Neural crest cell (in vitro differentiated cells): ENCODE results near the gene EPN3. TPM values are rescaled to one million over a fixed set of nuclear protein-coding genes. Genes with fewer than 3 reads are reported as not detected.

Experiments
- DNase-seq: peaks from one replicate; pipeline ENCODE4 v3.0.0; 2021; ENCODE audit warnings: low read depth, mixed read lengths, low spot score
- H3K27ac Mint-ChIP-seq: one replicate; pipeline ENCODE4 v1.8.0; 2021; ENCODE audit warnings: mild to moderate bottlenecking, mixed read lengths; ENCODE audit not compliant: unreplicated experiment
- H3K27me3 Mint-ChIP-seq: 2 replicates; pipeline ENCODE4 v1.8.0; 2021; ENCODE audit warnings: low read depth, mild to moderate bottlenecking, mixed read lengths
- H3K36me3 Mint-ChIP-seq: 2 replicates; pipeline ENCODE4 v1.8.0; 2021; ENCODE audit warnings: low read depth, mild to moderate bottlenecking, mixed read lengths
- H3K4me1 Mint-ChIP-seq: 2 replicates; pipeline ENCODE4 v1.8.0; 2021; ENCODE audit warnings: mixed read lengths
- H3K4me3 Mint-ChIP-seq: one replicate; pipeline ENCODE4 v1.8.0; 2021; ENCODE audit warnings: mild to moderate bottlenecking, mixed read lengths
- H3K9me3 Mint-ChIP-seq: 2 replicates; pipeline ENCODE4 v1.8.0; 2021; ENCODE audit warnings: mixed read lengths
- total RNA-seq: library from RNA; stranded (reverse); gene quantifications from 2 replicates; pipeline ENCODE4 v1.2.1, GENCODE V29; 2021
- TF ChIP-seq, protein P1 (sequence below): fragments of 200-600 bp; sonication (generic); conservative IDR thresholded peaks from 2 replicates; pipeline ENCODE4 v1.5.0; 2021; ENCODE audit warnings: antibody characterized with exemption, mild to moderate bottlenecking

The EPN3 gene
- total RNA-seq, 1 donor from 2014 or later, result not detected

DNA sequence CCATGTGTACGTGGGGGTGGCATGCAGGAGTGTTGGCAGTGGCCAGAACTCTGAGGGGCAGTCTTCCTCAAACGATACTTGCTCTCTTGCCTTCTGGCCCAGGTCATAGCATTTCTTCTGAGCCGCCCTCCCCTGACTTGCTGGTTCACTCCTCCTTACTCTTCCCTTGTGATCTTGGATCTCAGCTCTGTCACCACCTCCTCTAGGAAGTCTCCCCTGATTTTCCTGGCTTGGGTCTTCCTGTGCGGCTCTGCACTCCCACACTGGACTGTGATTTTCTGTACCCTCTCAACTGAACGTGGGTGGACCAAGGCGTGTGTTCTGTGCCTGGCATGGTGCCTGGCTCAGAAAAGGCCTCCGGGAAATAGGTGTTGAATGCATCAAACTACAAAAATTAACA, 2.9 kb downstream of the EPN3 start:
- Mint-ChIP-seq H3K4me3 (no peak overlapping the region), H3K9me3 (no peaks in the 10 kb centered on the region), H3K27me3 (peaks cover 58% of the 10 kb centered on the region), H3K36me3 (no peaks in the 10 kb centered on the region), H3K4me1 (peaks cover 20% of the 10 kb centered on the region), H3K27ac (no peak overlapping the region)
- DNase-seq, result no peak
- TF ChIP-seq, protein P1, sequence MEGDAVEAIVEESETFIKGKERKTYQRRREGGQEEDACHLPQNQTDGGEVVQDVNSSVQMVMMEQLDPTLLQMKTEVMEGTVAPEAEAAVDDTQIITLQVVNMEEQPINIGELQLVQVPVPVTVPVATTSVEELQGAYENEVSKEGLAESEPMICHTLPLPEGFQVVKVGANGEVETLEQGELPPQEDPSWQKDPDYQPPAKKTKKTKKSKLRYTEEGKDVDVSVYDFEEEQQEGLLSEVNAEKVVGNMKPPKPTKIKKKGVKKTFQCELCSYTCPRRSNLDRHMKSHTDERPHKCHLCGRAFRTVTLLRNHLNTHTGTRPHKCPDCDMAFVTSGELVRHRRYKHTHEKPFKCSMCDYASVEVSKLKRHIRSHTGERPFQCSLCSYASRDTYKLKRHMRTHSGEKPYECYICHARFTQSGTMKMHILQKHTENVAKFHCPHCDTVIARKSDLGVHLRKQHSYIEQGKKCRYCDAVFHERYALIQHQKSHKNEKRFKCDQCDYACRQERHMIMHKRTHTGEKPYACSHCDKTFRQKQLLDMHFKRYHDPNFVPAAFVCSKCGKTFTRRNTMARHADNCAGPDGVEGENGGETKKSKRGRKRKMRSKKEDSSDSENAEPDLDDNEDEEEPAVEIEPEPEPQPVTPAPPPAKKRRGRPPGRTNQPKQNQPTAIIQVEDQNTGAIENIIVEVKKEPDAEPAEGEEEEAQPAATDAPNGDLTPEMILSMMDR, result no peak

DNA sequence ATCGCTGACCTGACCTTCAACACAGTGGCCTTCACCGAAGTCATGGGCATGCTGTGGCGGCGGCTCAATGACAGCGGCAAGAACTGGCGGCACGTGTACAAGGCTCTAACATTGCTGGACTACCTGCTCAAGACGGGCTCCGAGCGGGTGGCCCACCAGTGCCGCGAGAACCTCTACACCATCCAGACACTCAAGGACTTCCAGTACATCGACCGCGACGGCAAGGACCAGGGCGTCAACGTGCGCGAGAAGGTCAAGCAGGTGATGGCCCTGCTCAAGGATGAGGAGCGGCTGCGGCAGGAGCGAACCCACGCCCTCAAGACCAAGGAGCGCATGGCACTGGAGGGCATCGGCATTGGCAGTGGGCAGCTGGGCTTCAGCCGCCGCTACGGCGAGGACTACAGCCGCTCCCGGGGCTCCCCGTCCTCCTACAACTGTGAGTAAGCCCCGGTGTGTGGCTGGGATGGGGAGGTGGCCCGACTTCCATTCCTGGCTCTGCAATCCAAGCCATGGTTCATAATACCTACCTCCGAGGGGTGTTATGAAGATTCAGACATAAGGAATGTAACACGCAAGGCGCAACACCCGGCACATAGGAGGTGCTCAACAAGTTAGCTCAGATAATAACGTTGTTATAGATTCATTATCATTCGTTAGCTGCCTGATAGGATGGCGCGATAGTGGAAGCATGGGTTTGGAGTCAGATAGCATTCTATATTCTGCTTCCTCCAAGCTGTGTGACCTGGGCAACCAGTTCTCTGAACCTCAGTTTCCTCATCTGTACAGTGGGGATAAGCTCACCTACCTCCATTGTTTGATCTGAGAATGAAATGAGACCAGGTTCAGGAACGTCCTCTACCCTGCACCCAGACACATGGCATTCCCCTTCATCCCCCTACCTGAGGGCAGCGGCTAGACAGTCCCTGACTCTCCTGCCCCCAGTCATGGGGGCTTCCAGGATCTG, 4.4 kb downstream of the EPN3 start:
- Mint-ChIP-seq H3K4me1 (peaks cover 24% of the 10 kb centered on the region), H3K4me3 (no peak overlapping the region), H3K36me3 (no peaks in the 10 kb centered on the region), H3K9me3 (no peaks in the 10 kb centered on the region), H3K27ac (no peak overlapping the region), H3K27me3 (peaks cover 42% of the 10 kb centered on the region)
- DNase-seq, result no peak
- TF ChIP-seq, protein P1, result no peak

DNA sequence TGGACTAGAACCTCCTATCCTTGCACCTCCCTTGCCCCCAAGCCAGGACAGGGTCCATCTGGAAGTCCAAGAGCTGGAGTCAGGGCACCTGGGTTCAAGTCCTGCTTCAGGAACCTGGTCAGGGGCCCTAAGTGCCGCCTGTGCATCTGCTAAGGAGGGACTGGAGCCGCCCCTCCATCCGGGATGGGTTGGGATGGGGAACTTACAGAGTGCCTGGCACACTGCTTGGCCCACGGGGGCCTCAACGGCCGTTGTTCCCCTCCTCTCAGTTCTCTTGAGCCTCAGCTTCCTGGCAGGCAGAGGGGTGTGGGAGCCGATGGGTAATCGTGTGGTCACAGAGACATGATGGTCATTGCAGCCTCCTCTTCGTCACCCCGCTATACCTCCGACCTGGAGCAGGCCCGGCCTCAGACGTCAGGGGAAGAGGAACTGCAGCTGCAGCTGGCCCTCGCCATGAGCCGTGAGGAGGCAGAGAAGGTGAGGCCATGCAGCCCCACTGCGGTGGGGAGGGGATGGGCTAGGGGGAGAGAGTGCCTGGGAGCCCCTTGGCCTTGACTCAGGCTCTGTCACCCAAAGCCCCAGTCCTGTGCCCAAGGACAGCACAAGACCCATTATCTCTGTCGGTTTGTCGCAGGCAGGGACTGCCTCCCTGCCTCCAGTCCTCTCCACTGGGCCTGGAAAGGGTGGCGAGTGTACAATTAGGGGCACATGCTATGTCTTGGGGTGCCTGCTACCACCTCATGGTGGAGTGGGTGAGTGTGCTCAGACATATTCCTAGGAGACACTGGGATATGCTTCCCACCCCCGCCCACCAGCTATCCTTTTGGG, 5.4 kb downstream of the EPN3 start:
- peaks cover 33% of the 10 kb centered on the region for H3K27me3 Mint-ChIP-seq
- H3K9me3 Mint-ChIP-seq, result no peaks in the 10 kb centered on the region
- no peak for DNase-seq
- peaks cover 32% of the 10 kb centered on the region for H3K4me1 Mint-ChIP-seq
- no peaks in the 10 kb centered on the region for H3K36me3 Mint-ChIP-seq
- peak overlapping the region; percentile 84 for H3K27ac Mint-ChIP-seq
- TF ChIP-seq, protein P1, result no peak
- no peak overlapping the region for H3K4me3 Mint-ChIP-seq

DNA sequence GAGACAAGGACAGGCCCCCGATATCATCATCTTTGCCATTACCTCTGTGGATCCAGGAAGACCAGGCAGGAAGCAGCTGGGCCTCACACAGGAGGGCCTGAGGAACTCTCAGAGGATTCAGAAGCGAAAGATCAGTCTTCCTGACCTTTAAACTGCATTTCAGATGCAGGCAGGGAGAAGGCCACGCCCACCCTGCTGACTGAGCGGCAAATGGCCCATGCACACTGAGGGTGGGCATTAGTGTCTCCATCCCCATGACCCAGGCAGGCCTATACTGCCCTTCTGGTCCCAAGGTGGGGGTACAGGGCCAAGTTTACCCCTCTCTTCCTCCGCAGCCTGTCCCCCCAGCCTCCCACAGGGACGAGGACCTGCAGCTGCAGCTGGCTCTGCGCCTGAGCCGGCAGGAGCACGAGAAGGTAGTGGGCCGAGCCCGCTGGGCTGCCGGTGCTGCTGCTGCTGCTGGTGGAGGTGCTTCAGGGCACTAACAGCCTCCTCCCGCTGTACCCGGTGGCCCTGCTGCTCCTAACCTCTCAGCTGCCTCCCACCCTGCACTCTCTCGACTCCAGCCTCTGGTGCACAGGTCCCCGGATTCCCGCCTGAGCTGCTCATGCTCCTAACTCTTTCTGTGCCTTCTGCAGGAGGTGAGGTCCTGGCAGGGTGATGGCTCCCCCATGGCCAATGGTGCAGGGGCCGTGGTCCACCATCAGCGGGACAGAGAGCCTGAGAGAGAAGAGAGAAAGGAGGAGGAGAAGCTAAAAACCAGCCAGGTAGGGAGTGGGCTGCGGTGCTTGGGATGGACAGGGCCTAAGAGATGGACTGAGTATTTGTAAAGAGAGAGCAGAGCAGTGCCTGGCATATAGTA, 6.2 kb downstream of the EPN3 start:
- Mint-ChIP-seq H3K4me1 (peaks cover 27% of the 10 kb centered on the region), H3K27me3 (peaks cover 24% of the 10 kb centered on the region), H3K36me3 (no peaks in the 10 kb centered on the region), H3K4me3 (no peak overlapping the region), H3K27ac (peak overlapping the region; percentile 84), H3K9me3 (no peaks in the 10 kb centered on the region)
- no peak for DNase-seq
- TF ChIP-seq, protein P1, result no peak
